Left colon (tissue), 2 donors: ENCODE measurements around the gene RETREG1. TPM values are rescaled to one million over a fixed set of nuclear protein-coding genes. Genes with fewer than 3 reads are reported as not detected.
A peak's percentile ranks its signal among the peaks of the same experiment; 100 is the strongest.
"Not testable (repeated sequence)": the region's sequence is repeated elsewhere in the genome, so short reads cannot be mapped to it uniquely, and the experiment has no call there.

ENCODE experiments used
- ATAC-seq: fragments of 200-7000 bp; cut with Tn5 transposase; one replicate; pipeline ENCODE4 v1.9.1; 2020; ENCODE audit warnings: mild to moderate bottlenecking, moderate library complexity
- DNase-seq, 2 donors: peaks; one replicate each; pipeline ENCODE4 v3.0.0-alpha.2; 2020
- intact Hi-C, 2 donors: fragments of 100-400 bp; cut with DNase I in 1 of 2; cut with micrococcal nuclease in 1 of 2; formaldehyde crosslinking; loops; one replicate each; pipeline versions ENCODE4 v1.11.2 to v1.14.0; 2022; cut with DNase I, micrococcal nuclease
- total RNA-seq, 2 donors: library from RNA; stranded (reverse); fragmentation: NEBNext Ultra II Directional; extraction: Animal tissue kit (Norgen Biotek cat#: 25700); gene quantifications; one replicate each; pipeline ENCODE4 v1.2.1, GENCODE V29; 2021
- donor health status: DM: no; HTN: no; CAD: no.
- donor health status: DM: yes; HTN: yes; CAD: no.

RETREG1 gene
- total RNA-seq, 2 donors from 2014 or later = 63.7 to 100 TPM

DNA sequence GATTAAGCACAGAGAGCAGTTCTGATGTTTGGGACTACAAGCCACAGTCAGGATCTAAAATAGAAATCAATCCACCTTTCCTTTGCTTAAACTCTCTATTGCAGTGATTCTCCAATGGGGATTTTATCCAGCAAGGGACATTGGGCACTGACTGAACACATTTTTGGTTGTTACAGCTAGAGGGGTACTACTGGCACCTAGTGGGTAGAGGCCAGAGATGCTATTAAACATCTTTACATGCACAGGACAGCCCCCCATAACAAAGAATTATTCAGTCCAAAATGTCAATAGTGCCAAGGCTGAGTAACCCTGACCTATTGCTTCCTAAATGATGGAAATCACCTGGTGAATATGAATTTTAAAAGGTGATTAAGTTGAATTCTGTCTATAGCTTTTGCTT, 163.2 kb downstream of the RETREG1 start:
- intact Hi-C loops = no loop called here
- no peak for ATAC-seq
- no peak for DNase-seq

DNA sequence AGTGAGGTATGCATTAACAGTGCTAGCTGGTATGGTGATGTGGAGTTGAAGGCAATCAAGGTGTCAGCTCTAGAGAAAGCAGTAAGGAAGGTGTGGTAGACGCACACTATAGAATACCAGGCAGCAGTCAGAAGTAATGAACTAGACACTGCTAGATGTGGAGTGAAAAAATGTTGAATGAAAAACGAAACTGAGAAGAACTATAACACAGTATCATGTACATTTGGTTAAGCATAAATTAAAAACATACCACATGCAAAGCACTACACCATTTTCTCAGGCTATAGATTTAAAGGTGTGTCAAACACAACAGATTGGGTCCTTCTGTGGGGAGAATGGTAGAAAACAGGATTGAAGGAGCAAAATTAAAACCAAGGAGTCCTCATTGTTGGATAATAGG, 166.6 kb downstream of the RETREG1 start:
- ATAC-seq = no peak
- DNase-seq = no peak
- intact Hi-C loops = no loop called here

- intact Hi-C loops = no loop called here
- ATAC-seq = peak; percentile 38
- no peak for DNase-seq
These were observed 169.8 kb downstream of the RETREG1 start for GRCh38 chr5:16446993-16447392.

GRCh38 chr5:16437977-16438376, 178.8 kb downstream of the RETREG1 start:
- no peak for DNase-seq
- intact Hi-C loops = no loop called here
- no peak for ATAC-seq

DNA sequence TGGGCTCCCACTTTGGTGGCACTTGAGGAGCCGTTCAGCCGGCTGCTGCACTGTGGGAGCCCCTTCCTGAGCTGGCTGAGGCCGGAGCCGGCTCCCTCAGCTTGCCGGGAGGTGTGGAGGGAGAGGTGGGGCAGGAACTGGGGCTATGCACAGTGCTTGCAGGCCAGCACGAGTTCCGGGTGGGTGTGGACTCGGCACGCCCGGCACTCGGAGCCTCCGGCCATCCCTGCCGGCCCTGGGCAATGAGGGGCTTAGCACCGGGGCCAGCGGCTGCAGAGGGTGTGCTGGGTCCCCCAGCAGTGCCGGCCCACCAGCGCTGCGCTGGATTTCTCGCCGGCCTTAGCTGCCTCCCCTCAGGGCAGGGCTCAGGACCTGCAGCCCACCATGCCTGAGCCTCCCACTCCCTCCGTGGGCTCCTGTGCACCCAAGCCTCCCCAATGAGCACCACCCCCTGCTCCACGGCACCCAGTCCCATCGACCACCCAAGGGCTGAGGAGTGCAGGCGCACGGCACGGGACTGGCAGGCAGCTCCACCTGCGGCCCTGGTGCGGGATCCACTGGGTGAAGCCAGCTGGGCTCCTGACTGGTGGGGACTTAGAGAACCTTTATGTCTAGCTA, 180.6 kb downstream of the RETREG1 start:
- ATAC-seq, DNase-seq, intact Hi-C loops: not testable (repeated sequence)

DNA sequence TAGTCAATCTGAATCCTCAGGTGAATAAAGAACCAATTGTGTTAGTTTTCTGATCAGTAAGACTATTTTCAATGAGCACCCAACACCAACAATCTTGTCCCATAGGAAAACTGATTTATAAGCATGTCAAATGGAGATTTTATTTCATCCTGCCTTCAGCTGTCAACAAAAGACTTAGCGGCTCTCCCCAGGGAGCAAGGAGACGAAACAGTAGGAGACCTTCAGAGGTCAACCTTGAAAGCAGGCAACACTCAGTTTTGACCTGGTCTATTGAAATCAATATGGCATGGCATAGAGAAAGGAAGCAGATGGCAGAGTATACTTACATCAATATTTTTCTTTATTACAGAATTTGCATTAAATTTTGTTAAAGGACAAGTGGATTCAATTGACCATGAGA, 185.3 kb downstream of the RETREG1 start:
- DNase-seq (no peak), ATAC-seq (no peak)
- intact Hi-C loops = no loop called here

DNA sequence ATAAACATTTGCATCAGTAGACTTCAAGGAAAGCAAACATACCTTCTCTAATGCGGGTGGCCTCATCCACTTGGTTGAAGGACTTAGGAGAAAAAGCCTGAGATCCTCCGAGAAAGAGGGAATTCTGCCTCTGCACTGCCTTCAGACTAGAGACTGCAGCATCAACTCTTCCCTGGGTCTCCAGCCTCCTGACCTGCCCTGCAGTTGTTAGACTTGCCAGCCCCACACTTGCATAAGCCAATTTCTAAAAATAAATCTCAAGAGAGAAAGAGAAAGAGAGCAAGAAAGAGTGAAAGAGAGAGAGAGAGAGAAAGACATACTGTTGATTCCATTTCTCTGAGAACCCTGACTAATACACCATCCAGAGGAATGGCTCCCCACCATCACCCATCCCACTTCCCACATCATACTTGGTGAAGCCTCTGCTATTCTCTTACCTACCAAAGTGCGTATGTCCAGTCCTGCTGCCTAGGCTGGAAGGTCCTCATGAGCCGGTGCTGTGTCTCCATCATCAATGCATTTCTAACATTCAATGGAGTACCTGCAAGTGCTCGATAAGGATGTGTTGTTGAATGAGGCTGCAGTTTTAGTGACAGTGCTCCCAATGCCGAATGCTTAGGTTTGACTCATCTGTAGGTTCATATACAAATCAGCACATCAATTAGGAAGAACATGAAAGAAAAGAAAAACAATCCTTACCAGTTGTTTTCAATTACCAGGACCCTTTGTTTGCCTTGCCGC, 186.3 kb downstream of the RETREG1 start:
- no peak for ATAC-seq

DNA sequence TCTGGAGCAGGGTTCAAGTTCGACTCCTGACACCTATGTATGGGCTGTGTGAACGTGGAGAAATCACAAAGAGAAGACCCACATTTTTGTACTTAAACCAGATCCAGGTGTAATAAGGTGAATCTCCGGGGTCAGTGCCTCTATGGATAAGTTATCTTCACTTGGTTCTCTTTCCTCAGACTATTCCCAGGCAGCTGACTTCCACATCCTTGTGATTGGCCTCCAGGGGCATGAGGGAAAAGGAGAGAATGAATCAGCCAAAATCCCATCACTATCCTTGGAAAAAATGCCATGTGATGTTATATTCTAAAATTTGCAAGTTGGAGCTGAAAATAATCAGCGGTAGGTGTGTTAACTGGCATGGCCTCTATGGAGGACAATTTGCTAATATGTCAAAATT, 188.4 kb downstream of the RETREG1 start:
- intact Hi-C loops = no loop called here
- no peak for ATAC-seq
- DNase-seq = no peak

More for the DNA sequence above, 186.3 kb downstream of the RETREG1 start:
- intact Hi-C loops = no loop called here
- DNase-seq = no peak

GRCh38 chr5:16427587-16427986, 189.2 kb downstream of the RETREG1 start:
- intact Hi-C loops = no loop called here
- ATAC-seq = no peak
- no peak for DNase-seq

Other genes starting within 250 kb of the RETREG1 start
- gene ZNF622, start 151.2 kb downstream of the RETREG1 start, total RNA-seq = 10 to 100 TPM; 41.7 to 42.5 TPM